DMS114 treated with DMSO at 0.1 percent for 48 hours (cell line): Measurements from ENCODE around the gene DCHS2.

Experiments used
- DNase-seq: peaks from one replicate; lab custom pipeline; 2025; ENCODE audit not compliant: unreplicated experiment; lab: John Stamatoyannopoulos, UW

The DCHS2 gene

DNA sequence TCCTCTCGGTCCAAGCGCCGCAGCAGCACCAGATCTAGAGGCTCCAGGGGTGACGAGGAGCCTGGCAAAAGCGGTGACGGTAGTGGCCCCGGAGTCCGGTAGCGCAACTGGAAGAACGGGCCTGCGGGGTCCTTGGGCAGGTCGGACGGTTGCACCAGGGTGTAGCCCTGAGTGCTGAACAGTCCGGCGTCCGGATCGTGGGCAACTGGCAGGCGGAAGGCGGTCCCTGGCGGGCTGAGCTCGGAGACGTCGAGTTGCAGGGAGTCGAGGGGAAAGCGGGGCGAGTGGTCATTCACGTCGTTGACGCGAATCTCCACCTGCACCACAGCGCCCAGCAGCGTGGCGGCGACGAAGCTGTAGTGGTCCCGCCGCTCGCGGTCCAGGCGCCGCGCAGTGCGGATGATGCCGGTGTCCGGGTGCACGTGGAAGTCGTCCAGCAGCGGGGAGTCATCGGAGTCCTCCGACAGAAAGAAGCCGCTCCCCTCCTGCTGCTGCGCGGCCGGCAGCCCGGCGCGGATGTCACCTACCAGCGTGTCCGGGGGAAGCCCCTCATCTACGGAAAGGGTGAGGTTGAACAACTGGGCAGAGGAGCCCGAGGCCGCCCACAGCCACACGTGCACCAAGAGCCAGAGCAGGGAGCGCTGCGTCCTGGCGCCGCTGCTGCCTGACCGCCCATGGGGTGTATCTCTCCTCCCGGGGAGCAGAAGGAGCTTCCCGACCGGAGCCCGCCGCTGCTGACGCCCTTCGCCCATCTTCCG, 837 bp downstream of the DCHS2 start:
- DNase-seq: no peak

DNA sequence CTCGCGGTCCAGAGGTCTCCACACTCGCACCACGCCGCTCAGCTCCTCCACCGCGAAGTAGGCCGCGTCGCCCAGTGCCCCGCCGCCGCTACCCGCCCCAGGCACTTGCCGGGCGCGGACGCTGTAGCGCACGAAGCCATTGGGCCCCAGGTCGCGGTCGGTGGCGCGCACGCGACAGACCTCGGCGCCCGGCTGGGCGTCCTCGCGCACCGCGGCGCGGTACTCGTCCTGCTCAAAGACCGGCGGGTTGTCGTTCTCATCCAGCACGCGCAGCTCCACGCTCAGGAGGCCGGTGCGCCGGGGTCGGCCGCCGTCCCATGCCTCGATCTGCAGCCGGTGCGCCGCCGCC, 1.4 kb downstream of the DCHS2 start:
- no peak for DNase-seq

DNA sequence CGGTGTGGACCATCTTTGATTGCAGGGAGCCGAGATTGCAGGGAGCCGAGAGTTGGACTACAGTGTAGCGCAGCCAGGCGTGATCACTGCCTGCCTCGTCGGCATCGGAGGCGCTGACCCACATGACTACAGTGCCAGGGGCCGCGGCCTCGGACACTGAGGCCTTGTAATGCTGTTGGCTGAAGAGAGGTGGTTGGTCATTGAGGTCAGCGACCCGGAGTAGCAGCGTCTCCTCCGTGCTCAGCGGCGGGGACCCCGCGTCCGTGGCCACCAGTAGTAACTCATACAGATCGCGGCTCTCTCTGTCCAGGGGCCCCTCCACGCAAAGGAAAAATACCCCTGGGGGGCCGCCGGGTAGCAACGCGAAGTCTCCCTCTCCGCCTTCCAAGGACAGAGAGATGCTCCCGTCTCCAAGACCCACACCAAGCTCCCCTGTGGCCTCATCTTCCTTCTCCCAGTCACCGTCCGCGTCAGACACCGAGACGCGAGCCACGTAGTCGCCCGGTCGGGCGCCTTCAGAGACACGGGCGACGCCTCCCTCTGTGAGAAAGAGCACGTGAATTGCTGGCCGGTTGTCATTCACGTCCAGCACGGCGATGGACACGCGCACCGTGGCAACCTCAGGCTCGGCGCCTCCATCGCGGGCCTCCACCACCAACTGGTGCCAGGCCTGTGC, 1.9 kb downstream of the DCHS2 start:
- no peak for DNase-seq

DNA sequence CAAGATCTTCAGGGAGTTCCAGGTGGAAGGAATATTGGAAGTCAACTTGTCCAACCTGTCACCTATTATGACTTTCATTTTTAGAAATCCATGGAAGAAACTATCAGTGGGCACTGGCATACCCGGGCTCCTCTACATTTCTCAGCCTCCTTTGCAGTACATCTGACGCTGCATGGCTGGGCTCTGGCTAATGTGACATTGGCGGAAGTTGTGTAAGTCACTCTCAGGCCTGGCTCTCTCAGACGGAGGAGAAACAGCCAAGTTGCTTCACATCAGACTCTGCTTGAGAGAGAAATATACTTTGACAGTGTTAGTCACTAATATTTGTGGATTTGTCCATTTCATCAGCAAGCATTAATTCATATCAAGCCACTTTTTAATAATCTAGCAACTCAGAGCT, 4.5 kb downstream of the DCHS2 start:
- DNase-seq: no peak

DNA sequence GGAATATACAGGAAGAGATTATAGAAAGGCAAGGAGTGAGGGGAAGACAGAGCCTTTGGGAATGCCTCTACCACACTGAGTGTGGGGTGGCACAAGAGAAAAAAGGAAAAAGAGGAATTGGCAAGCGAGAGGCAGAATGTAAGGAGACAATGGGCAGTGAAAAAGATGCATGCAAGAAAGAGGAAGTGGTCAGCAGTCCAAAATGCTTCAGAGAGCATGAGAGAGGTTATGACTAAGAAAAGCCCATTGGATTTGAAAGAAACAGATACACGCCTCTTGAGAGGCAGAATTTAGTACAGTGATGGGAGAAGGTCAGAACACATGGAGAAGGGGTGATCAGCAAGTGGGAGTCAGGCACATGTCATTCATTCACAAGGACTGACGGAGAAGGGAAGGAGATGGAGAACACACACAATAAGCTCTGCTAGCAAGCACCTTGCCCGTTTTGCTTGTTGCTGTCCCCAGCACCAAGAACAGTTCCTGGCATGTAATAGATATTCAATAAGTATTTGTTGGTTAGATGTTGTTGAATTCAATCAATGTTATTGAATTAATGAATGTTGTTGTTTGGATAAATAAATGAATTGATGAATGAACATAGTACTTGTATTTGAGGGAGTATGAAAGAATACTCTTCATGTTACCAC, 6.3 kb downstream of the DCHS2 start:
- no peak for DNase-seq

DNA sequence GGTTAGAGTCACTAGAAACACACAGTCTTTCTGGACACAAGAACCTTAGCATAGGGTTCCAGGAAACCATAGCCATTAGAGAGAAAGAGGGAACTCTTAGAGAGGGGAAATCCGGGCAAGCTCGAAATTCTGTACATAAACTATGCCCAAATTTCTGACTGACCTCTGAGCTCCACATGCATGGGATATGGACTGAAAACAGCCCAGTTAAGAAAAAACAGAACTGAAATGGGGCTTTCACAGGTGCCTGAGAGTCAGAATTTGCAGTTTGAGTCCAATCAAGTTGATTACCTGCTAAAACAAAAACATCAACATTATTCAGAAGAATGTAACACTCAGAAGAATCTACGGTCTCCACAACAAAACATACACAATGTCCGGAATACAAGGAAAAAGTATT, 13.1 kb downstream of the DCHS2 start:
- DNase-seq: no peak

DNA sequence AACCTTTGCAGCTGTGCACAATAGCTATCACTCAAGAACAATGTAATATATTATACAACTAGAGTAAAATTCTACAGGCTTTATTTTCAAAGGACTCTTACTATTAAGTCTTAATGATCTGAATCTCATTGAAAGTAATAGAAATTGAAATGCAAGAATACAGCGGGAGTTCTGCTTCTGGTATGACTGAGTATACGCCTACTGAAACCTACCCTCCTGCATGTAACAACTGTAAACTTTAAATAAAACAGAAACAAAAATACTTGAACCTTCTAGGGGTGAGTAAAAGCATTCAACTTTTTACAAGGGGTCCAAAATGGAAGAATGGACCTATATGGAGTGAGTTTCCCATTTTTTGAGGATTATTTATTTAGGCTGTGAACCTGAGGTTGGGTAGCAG, 13.5 kb downstream of the DCHS2 start:
- no peak for DNase-seq

DNA sequence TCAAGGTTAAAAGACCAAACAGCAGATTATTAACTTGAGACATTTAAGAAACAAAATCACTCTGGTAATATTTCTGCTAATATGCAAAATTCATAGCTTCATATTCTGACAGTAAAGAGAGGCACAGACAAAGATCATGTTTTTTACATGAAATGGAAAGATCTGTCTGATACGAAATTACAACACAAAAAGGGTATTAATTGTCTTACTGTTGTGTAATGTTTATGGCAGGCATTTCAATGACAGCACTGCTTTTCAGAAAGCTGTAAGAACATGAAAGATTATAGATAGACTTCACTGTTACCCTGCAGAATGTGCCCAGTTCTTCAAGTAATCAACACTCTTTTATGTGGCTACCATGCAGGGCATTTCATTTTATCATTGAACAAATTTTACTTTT, 15.4 kb downstream of the DCHS2 start:
- no peak for DNase-seq

DNA sequence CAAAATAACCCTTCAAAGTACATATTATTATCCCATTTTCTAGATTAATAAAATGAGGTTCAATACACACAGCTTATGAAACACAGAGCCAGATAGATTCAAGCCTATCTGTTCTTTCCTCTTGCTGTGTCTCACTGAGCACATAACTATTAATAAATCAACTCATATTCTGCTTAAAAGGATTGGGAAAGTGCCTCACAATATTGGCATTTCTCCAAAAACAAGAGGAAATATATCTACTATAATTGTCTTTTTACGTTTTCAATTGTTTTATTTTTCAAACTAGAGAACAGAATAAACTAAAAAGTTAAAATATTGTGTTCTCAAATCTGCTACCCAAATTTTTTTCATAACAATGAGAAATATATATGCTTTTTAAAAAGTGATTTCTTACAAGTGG, 15.8 kb downstream of the DCHS2 start:
- no peak for DNase-seq

DNA sequence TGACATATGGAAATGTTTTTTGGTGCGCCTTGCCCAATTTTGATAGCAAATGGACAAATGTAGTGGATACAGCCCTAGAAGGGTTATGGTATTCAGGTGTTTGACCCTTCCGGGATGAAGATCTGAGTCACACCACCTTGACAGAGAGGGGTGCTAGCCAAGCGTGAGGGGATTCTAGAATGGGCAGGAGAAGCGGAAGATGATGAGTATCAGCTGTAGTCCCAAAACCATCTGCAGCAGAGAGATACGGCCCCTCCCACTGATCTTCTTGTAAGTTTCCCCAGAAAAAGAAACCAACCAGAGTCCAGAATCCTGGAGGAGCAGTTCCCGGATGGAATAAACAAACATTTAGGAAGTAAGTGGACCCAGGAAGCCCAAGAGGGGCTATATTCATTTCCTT, 18.1 kb downstream of the DCHS2 start:
- no peak for DNase-seq

DNA sequence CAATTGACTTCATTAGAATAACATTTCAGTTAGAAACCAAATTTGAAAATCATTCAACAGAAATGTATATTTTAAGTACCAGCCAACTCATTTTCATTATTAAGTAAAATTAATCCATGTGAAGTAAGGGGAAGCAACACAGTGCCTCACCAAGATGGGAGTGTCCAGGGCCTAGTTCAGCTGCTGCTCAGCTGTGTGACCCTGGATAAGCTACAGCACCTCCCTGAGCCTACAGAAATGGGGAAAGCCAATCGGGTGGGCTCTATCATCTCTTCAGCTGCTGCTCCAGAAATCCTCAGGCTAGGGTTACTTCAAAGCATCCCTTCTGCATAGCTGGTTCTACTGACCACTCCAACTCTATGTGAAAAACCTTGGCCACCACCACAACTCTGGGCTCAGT, 18.7 kb downstream of the DCHS2 start:
- no peak for DNase-seq

DNA sequence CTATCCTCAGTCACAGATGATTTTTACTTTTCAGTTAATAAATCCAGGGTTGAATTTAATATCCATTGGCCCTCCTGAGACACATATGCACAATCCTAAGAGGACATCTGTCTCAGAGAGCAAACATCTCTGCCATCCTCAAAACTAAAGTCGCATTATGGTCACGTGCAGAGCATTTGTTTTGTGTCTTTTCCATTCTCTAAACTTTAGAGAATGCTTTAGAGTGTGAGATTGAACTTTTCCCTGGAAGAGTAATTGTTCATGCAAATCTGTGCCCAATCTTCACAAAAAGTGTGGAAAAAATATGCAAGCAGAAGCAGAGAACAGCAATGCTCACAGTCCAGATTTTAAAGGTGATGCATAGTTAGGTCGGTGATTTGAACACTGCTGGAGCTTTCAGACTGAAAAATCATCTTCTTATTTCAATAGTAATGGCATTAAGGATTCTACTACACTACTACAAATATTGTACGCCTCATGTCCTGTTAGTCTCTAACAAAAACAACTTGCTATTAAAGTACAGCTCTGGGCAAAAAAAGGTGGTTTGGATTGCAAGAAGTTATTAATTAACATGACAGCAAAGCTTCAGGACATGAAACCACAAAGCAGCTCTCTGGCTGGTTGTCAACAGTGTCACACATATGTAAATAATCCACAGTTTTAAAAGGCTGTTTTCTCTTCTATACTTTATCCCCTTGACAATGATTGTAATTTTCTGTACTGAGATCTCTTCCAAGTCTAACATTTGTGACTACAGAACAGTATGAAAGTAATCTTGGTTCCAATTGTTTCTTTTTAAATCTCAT, 19.9 kb downstream of the DCHS2 start:
- DNase-seq: no peak

DNA sequence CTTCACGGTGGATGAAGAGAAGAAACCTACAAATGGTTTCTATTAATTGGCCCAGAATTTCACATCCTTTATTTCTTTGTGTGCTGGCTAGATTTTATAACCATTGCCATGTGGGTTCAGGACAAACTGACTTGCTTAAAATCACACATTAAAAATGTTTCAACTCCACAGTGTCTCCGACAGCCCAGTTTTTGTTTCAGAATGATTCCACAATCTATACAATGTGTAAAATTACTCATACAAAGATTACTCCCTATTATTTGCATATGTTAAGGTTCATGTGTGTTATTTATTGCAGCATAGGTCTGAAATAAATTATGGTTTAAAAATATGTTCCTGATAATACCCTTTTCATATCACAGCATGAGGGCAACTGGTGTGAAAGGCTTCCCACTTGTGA, 20.6 kb downstream of the DCHS2 start:
- no peak for DNase-seq

DNA sequence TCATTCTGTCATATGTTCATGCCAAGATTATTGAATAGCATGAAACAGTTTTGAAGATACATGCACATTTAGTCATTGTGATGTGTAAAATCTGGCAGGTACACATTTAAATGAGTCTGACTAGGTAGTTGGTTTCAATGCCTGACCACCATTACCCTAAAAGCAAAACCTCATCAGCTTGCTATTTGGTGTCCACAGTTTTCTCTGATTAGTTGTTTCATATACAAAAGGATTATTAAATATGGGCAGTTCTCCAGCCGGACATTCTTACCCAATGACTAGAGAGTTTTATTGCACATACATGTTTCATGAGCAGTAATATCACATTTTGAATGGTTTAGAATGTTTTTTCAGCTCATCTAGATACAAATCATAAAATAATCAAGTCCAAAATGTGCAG, 23.7 kb downstream of the DCHS2 start:
- no peak for DNase-seq

DNA sequence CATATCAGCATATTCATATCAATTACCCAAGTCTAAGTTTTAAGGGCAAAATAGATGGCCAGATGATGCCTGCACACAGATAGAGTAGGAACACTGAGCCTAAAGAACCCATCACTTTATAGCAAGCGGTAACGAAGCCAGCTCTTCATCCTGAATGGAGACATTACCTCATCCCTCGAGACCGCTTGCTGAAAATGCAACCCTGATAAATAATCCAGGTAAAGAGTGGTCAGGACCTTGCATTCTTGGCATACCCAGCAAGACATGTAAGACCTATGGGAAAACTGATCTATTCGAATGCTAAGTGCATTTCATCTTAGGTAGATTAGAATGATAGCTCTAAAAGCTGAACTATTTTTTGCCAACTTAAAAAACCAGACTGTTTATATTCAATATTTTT, 25.3 kb downstream of the DCHS2 start:
- no peak for DNase-seq

DNA sequence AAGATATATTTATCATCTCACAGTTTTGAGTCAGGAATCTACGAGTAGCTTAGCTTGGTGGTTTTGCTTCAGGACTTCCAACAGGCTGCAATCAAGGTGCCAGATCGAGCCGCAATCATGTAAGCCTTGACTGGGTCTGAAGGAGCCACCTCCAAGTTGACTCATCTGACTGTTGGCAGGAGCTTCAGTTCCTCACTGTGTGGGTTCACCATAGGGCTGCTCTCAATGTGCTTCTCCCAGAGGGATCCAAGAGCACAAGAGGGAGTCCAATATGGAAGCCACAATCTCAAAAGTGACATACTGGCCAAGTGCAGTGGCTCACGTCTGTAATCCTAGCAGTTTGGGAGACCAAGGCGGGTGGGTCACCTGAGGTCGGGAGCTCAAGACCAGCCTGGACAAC, 26.5 kb downstream of the DCHS2 start:
- no peak for DNase-seq

DNA sequence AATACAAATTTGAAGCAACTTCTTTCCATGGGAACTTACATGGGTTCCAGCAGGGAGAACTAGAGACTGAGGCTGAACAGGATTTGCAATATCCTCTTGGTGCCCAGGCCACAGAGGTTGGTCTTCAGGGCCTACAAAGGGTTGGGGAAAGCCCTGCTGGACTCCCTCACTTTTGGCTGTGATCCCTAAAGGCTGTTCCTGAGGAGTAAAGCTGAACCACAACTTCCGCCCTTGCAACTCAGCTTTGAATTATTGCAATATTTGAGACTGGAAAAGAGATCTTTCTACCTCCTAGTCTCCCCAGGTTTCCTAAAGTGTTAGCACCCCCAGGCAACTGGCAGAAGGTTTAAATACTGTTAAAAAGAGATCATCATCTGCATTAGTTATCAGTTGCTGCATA, 26.9 kb downstream of the DCHS2 start:
- no peak for DNase-seq

DNA sequence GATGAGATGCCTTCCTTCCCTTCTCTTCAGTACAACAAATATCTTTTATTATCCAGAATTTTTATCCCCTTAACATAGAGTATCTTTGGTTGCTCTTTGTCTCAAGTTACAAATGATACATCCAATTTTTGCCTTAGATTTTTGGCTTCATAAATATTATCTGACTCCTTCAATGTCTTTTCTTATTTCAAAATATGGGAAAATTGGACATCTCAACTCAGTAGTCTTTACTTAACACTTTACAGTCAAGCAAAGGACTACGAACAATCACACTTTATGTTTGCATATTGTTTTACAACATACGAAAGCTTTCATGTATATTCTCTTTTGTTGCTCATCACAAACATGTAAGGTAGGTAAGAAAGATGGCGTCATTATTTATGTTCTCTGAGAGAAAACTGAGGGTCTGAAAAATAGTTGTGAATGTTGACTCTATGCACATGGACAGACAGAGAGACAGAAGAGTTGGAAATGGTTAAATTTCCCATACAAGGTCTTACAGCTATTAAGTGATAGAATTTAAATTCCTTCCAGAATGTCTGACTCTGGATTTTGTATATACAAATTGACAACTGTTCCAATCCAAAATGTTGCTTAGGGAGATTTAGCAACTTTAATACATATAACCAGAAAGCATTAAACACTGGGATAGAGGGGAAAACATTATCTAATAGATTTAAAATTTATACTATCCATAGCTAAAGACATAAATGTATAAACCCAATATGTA, 29.4 kb downstream of the DCHS2 start:
- DNase-seq: no peak

DNA sequence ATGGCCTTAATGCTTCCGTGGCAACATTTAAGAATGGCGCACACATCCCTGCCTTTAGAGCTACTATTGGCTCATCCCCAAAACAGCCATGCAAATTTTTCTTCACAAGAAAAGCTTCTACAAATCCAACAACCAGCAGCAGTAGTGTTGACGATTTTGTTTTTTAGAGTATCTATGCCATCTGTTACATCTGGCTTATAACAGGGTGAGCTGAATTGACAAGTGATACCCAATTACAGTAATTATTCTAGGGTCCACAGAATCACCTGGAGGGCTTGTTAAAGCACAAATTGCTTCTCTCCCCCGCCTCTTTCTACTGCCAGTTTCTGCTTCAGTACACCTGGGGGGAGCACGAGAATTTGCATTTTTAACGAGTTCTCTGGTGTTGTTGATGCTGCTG, 34.1 kb downstream of the DCHS2 start:
- DNase-seq: no peak

DNA sequence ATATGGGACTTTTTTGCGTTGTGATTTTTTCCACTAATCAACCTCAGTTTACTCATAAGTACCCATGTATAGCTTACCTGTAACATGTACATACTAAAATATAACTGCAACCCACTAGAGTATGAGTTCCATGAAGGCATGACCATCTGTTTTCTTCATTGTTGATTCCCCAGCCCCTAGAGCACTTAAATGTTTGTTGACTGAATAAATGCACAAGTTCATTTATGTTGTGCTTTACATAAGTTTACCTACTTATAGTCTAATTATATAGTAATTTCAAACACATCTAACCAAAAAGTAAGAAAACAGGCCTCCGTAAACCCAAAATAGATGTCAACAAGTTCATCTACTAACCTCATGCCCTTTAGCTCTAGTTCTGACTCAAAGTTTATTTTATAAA, 34.7 kb downstream of the DCHS2 start:
- no peak for DNase-seq

DNA sequence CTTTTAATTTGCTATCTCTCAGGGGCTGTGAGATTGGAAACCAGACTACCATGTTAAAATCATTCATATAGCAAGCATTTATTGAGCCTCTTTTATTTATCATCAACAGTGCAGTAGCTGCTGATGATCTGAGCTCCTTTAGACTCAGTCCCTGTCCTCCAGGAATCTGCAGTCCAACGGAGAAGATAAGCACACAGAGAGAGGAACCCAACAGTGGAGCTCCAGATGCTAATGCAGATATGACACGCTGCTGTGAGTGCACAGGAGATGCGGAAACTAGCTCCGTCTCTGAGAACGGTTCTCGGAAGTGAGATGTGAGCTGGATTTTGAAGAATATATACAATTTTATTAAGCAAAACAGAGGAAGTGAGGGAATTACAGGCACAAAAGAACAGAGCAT, 35.4 kb downstream of the DCHS2 start:
- no peak for DNase-seq
